ENCODE data around the gene ZNF799.
"Not testable (repeated sequence)": the region's sequence is repeated elsewhere in the genome, so short reads cannot be mapped to it uniquely, and the experiment has no call there.

The ZNF799 gene

GRCh38 chr19:12364391-12365235, 36.5 kb downstream of the ZNF799 start:
- in situ Hi-C loops (cut with MboI; ENCODE audit: low sequenced_read_pairs), result no loop called here

DNA sequence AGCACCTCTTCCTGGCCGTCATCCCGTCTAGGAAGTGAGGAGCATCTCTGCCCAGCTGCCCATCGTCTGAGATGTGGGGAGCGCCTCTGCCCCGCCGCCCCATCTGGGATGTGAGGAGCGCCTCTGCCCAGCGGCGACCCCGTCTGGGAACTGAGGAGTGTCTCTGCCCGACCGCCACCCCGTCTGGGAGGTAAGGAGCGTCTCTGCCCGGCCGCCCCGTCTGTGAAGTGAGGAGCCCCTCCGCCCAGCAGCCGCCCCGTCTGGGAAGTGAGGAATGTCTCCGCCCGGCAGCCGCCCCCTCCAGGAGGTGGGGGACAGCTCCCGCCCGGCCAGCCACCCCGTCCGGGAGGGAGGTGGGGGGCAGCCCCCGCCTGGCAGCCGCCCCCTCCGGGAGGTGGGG, 38.8 kb downstream of the ZNF799 start:
- in situ Hi-C loops (cut with MboI; ENCODE audit: low sequenced_read_pairs), result not testable (repeated sequence)

- in situ Hi-C loops (cut with MboI; ENCODE audit: low sequenced_read_pairs), result no loop called here
These were observed 47.7 kb downstream of the ZNF799 start for GRCh38 chr19:12353375-12353774.

DNA sequence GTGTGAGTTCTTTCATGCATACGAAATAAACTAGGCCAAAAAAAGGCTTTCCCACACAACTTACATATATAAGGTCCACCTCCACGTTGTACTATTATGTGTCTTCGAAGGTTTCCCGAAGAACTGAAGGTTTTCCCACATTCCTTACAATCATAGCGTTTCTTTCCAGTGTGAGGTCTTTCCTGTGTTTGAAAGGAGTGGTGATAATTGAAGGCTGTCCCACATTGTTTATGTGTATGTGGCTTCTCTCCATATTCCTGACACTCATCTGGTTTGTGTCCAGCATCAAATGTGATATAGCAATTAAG, 50.2 kb downstream of the ZNF799 start:
- in situ Hi-C loops (cut with MboI; ENCODE audit: low sequenced_read_pairs), result no loop called here

DNA sequence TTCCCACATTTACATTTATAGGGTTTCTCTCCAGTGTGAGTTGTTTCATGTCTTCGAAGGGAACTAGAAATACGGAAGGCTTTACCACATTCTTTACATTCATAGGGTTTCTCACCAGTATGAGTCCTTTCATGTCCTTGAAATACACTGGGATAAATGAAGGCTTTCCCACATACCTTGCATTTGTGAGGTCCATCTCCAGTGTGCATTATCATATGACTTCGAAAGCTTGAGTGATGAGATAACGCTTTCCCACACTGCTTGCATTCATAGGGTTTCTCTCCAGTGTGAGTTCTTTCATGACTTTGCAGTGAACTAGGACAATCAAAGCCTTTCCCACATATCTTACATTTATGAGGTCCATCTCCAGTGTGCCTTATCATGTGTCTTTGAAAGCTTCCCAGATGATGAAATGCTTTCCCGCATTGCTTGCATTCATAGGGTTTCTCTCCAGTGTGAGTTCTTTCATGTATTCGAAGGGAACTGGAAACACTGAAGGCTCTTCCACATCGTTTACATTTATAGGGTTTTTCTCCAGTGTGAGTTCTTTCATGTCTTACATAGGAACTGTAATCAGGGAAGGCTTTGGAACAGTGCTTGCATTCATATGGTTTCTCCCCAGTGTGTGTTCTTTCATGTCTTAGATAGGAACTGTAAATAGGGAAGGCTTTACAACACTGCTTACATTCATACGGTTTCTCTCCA, 50.7 kb downstream of the ZNF799 start:
- in situ Hi-C loops (cut with MboI; ENCODE audit: low sequenced_read_pairs), result no loop called here

GRCh38 chr19:12346896-12347295, 54.2 kb downstream of the ZNF799 start:
- in situ Hi-C loops (cut with MboI; ENCODE audit: low sequenced_read_pairs), result no loop called here

DNA sequence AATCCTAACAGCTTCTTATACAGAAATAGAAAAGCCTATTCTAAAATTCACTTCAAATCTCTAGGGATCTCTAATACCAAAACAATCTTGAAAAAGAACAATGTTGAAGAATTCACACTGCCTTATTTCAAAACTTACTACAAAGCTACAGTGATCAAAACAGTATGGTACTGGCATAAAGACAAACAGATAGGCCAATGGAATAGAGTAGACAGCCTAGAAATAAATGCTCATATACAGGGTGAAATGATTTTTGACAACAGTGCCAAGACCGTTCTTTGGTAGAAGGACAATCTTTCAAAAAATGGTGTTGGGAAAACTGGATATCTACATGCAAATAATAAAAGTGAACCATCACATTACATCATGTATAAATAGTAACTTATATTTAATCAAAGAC, 55.9 kb downstream of the ZNF799 start:
- in situ Hi-C loops (cut with MboI; ENCODE audit: low sequenced_read_pairs), result no loop called here
